GM04504 (cell line): ENCODE results near the gene TET1.
"Not testable (repeated sequence)": the region's sequence is repeated elsewhere in the genome, so short reads cannot be mapped to it uniquely, and the experiment has no call there.

Experiments
- DNase-seq: peaks from one replicate; pipeline ENCODE4 v3.0.0-alpha.2; 2012; ENCODE audit warnings: low read depth

The TET1 gene

GRCh38 chr10:68613974-68614373 lies 53.8 kb downstream of the TET1 start:
- not testable (repeated sequence) for DNase-seq

GRCh38 chr10:68617691-68618090 lies 57.6 kb downstream of the TET1 start:
- DNase-seq: not testable (repeated sequence)

GRCh38 chr10:68618234-68618633 lies 58.1 kb downstream of the TET1 start:
- no peak for DNase-seq

- DNase-seq: no peak
Observed at GRCh38 chr10:68619595-68619994, 59.5 kb downstream of the TET1 start.

GRCh38 chr10:68625316-68625921 lies 65.3 kb downstream of the TET1 start:
- DNase-seq: no peak

- DNase-seq: no peak
Observed at GRCh38 chr10:68628576-68629127, 68.5 kb downstream of the TET1 start.

GRCh38 chr10:68632271-68632560 lies 72.1 kb downstream of the TET1 start:
- not testable (repeated sequence) for DNase-seq

- DNase-seq: no peak
Observed at GRCh38 chr10:68633281-68633680, 73.1 kb downstream of the TET1 start.

GRCh38 chr10:68633816-68634466 lies 73.8 kb downstream of the TET1 start:
- no peak for DNase-seq

- DNase-seq: no peak
Observed at GRCh38 chr10:68636335-68636734, 76.2 kb downstream of the TET1 start.

GRCh38 chr10:68643550-68643949 lies 83.4 kb downstream of the TET1 start:
- not testable (repeated sequence) for DNase-seq

- peak; percentile 84 for DNase-seq
Observed at GRCh38 chr10:68647672-68648341, 87.7 kb downstream of the TET1 start.

- no peak for DNase-seq
Observed at GRCh38 chr10:68655620-68656126, 95.5 kb downstream of the TET1 start.

- peak; percentile 40 for DNase-seq
Observed at GRCh38 chr10:68665841-68666240, 105.7 kb downstream of the TET1 start.

- peak; percentile 76 for DNase-seq
Observed at GRCh38 chr10:68666280-68666760, 106.2 kb downstream of the TET1 start.

- no peak for DNase-seq
Observed at GRCh38 chr10:68668231-68668630, 108.1 kb downstream of the TET1 start.

GRCh38 chr10:68668972-68669371 lies 108.8 kb downstream of the TET1 start:
- no peak for DNase-seq

GRCh38 chr10:68684413-68684812 lies 124.3 kb downstream of the TET1 start:
- no peak for DNase-seq

- no peak for DNase-seq
Observed at GRCh38 chr10:68696018-68696417, 135.9 kb downstream of the TET1 start.

GRCh38 chr10:68697106-68697505 lies 137.0 kb downstream of the TET1 start:
- no peak for DNase-seq

- no peak for DNase-seq
Observed at GRCh38 chr10:68700197-68700596, 140.1 kb downstream of the TET1 start.

GRCh38 chr10:68705548-68705947 lies 145.4 kb downstream of the TET1 start:
- DNase-seq: no peak

- not testable (repeated sequence) for DNase-seq
Observed at GRCh38 chr10:68708987-68709386, 148.8 kb downstream of the TET1 start.
